OCI-LY7 (cell line): ENCODE measurements around the gene DNAJC7. TPM values are rescaled to one million over a fixed set of nuclear protein-coding genes. Genes with fewer than 3 reads are reported as not detected.

ENCODE experiments used
- BruUV-seq: library from RNA; stranded (reverse); fragments of 400-500 nt; replicated peaks from 2 replicates; lab custom pipeline; 2021; lab: Mats Ljungman, UMichigan
- CTCF ChIA-PET: fragments of 300-600 bp; sonication (Branson Sonifier 250); formaldehyde crosslinking; loops from one replicate; lab custom pipeline; 2022; ENCODE audit warnings: antibody characterized with exemption; ENCODE audit not compliant: unreplicated experiment; lab: Charles Lee
- POLR2A ChIA-PET: fragments of 300-600 bp; sonication (Branson Sonifier 250); formaldehyde crosslinking; loops from one replicate; lab custom pipeline; 2022; ENCODE audit warnings: antibody characterized with exemption; lab: Charles Lee
- DNase-seq: peaks from one replicate; pipeline ENCODE4 v3.0.0-alpha.2; 2015; ENCODE audit warnings: low spot score
- H2AFZ ChIP-seq: fragments of 200-600 bp; sonication (generic), shearing (Covaris generic); 2 replicates; pipeline ENCODE4 v1.6.1; 2014; ENCODE audit warnings: mild to moderate bottlenecking, antibody characterized with exemption, low read length, moderate library complexity
- H3K27ac ChIP-seq: fragments of 200-600 bp; sonication (generic); 2 replicates; pipeline ENCODE4 v1.5.1; 2014; ENCODE audit warnings: mixed run types, low read depth, mild to moderate bottlenecking, moderate library complexity, low read length, inconsistent platforms; ENCODE audit not compliant: poor library complexity, severe bottlenecking
- H3K36me3 ChIP-seq: fragments of 200-600 bp; sonication (generic); 2 replicates; pipeline ENCODE4 v1.6.1; 2014; ENCODE audit warnings: mild to moderate bottlenecking, antibody characterized with exemption, low read length, moderate library complexity, mixed read lengths; ENCODE audit not compliant: insufficient read depth
- H3K4me1 ChIP-seq: fragments of 200-600 bp; sonication (generic); 2 replicates; pipeline ENCODE4 v1.5.1; 2014; ENCODE audit warnings: mild to moderate bottlenecking, low read length; ENCODE audit not compliant: insufficient read depth, poor library complexity, severe bottlenecking
- H3K4me2 ChIP-seq: fragments of 200-600 bp; sonication (generic); 2 replicates; pipeline ENCODE4 v1.6.1; 2014; ENCODE audit warnings: mild to moderate bottlenecking, low read length
- H3K4me3 ChIP-seq: fragments of 200-600 bp; sonication (generic); 2 replicates; pipeline ENCODE4 v1.5.1; 2014; ENCODE audit warnings: mild to moderate bottlenecking, low read depth, low read length; ENCODE audit not compliant: poor library complexity, severe bottlenecking
- H3K79me2 ChIP-seq: fragments of 200-600 bp; sonication (generic); 2 replicates; pipeline ENCODE4 v1.6.1; 2016; ENCODE audit warnings: low read depth, mild to moderate bottlenecking, low read length, moderate library complexity, mixed read lengths; ENCODE audit not compliant: insufficient read depth
- H3K9me2 ChIP-seq: fragments of 200-600 bp; sonication (generic); 2 replicates; pipeline ENCODE4 v1.6.1; 2016; ENCODE audit warnings: mild to moderate bottlenecking, low read length, mixed read lengths; ENCODE audit not compliant: insufficient read depth
- H3K9me3 ChIP-seq: fragments of 200-600 bp; sonication (generic); 2 replicates; pipeline ENCODE4 v1.6.1; 2014; ENCODE audit warnings: mild to moderate bottlenecking, mixed run types, low read length, mixed read lengths
- H4K20me1 ChIP-seq: fragments of 200-600 bp; sonication (generic); 2 replicates; pipeline ENCODE4 v1.6.1; 2014; ENCODE audit warnings: mild to moderate bottlenecking, antibody characterized with exemption, low read length, moderate library complexity, mixed read lengths; ENCODE audit not compliant: insufficient read depth
- CTCF ChIP-seq: fragments of 200-600 bp; sonication (generic); conservative IDR thresholded peaks from 2 replicates; pipeline ENCODE4 v1.5.1; 2014; ENCODE audit warnings: mild to moderate bottlenecking, antibody characterized with exemption, low read length, moderate library complexity, mixed read lengths
- EZH2phosphoT487 ChIP-seq: fragments of 200-600 bp; sonication (generic); IDR thresholded peaks from 2 replicates; pipeline ENCODE4 v1.6.1; 2018; ENCODE audit warnings: low read depth, borderline replicate concordance, mild to moderate bottlenecking, mixed run types, antibody characterized with exemption, low read length, moderate library complexity, mixed read lengths
- intact Hi-C: fragments of 100-400 bp; cut with micrococcal nuclease; formaldehyde crosslinking; loops from one replicate; pipeline ENCODE4 v1.10.0; 2022; ENCODE audit not compliant: unreplicated experiment
- total RNA-seq, 2 experiments: library from RNA; depleted of rRNA in 1 of 2; stranded (reverse); fragments of >200 nt in 1 of 2; shearing (Covaris generic) in 1 of 2; gene quantifications; 2 replicates each; pipeline ENCODE4 v1.2.3, GENCODE V29; 2014 to 2022

DNAJC7 gene
- total RNA-seq, 2 experiments from 2014 or later: 76.4 to 124 TPM

GRCh38 chr17:41989702-41990419 is 27.4 kb downstream of the DNAJC7 start:
- H3K9me2 ChIP-seq: no peaks in the 10 kb centered on the region
- DNase-seq: no peak
- peaks cover 8% of the 10 kb centered on the region for H3K4me1 ChIP-seq
- H3K79me2 ChIP-seq: peaks cover 7% of the 10 kb centered on the region; the same call in 1 of the 2 replicates
- H3K27ac ChIP-seq: no peak overlapping the region
- peaks cover 97% of the 10 kb centered on the region for H3K36me3 ChIP-seq
- no peak overlapping the region for H2AFZ ChIP-seq
- intact Hi-C loops: no loop called here
- H3K9me3 ChIP-seq: no peaks in the 10 kb centered on the region
- H4K20me1 ChIP-seq: peaks cover 2% of the 10 kb centered on the region; the same call in 1 of the 2 replicates
- ChIA-PET CTCF (interaction anchor here (0.5 kb wide), 1 partner anchor 118 kb away, joined by 4 read pairs; no protein-coding TSS in a partner anchor), POLR2A (interaction anchor here (0.5 kb wide), 1 partner anchor 17 kb away, joined by 3 read pairs; no protein-coding TSS in a partner anchor)
- TF ChIP-seq EZH2phosphoT487 (no peak), CTCF (no peak)
- H3K4me3 ChIP-seq: no peak overlapping the region
- H3K4me2 ChIP-seq: no peak overlapping the region
- no TSS peak for BruUV-seq

- intact Hi-C loops: no loop called here
- DNase-seq: no peak
- CTCF ChIA-PET: no interaction called here
- no TSS peak for BruUV-seq
- H3K9me3 ChIP-seq: no peaks in the 10 kb centered on the region
- H3K36me3 ChIP-seq: peaks cover 97% of the 10 kb centered on the region
- H3K79me2 ChIP-seq: no peaks in the 10 kb centered on the region
- POLR2A ChIA-PET: interaction anchor here (0.8 kb wide), 1 partner anchor 17 kb away, joined by 3 read pairs; no protein-coding TSS in a partner anchor
- H3K4me1 ChIP-seq: peaks cover 12% of the 10 kb centered on the region
- peak overlapping the region; percentile 16 for H3K27ac ChIP-seq
- no peak overlapping the region for H3K4me3 ChIP-seq
- H3K4me2 ChIP-seq: no peak overlapping the region
- H4K20me1 ChIP-seq: no peaks in the 10 kb centered on the region
- no peak for TF ChIP-seq EZH2phosphoT487
- TF ChIP-seq CTCF: no peak
- no peaks in the 10 kb centered on the region for H3K9me2 ChIP-seq
- no peak overlapping the region for H2AFZ ChIP-seq
These were observed 28.8 kb downstream of the DNAJC7 start for GRCh38 chr17:41988418-41988817.

GRCh38 chr17:41987642-41988041 is 29.6 kb downstream of the DNAJC7 start:
- POLR2A ChIA-PET: interaction anchor here (0.6 to 2.8 kb wide), 4 partner anchors 8 to 133 kb away, joined by 3 to 7 read pairs (median 3); no protein-coding TSS in a partner anchor
- intact Hi-C loops: no loop called here

More at GRCh38 chr17:41987642-41988041, 29.6 kb downstream of the DNAJC7 start:
- Histone ChIP-seq H3K9me3 (no peaks in the 10 kb centered on the region), H4K20me1 (no peaks in the 10 kb centered on the region), H2AFZ (no peak overlapping the region), H3K4me2 (no peak overlapping the region), H3K27ac (peak overlapping the region; percentile 16), H3K4me1 (peaks cover 12% of the 10 kb centered on the region), H3K4me3 (no peak overlapping the region), H3K79me2 (no peaks in the 10 kb centered on the region), H3K36me3 (peaks cover 97% of the 10 kb centered on the region), H3K9me2 (no peaks in the 10 kb centered on the region)
- TF ChIP-seq CTCF (no peak), EZH2phosphoT487 (no peak)
- no TSS peak for BruUV-seq
- peak; percentile 51 for DNase-seq
- CTCF ChIA-PET: interaction anchor here (1.0 kb wide), 1 partner anchor 9 kb away, joined by 3 read pairs; no protein-coding TSS in a partner anchor
